Activated CD4-positive, alpha-beta T cell treated with anti-CD3 and anti-CD28 coated beads, Interleukin-2, amount 50 U/mL, for 24 hours (primary cell): ENCODE results near the gene SPNS1.
A peak's percentile ranks its signal among the peaks of the same experiment; 100 is the strongest.
"Not testable (repeated sequence)": the region's sequence is repeated elsewhere in the genome, so short reads cannot be mapped to it uniquely, and the experiment has no call there.

Source experiments
- DNase-seq, 2 donors: peaks; one replicate each; pipeline ENCODE4 v3.0.0-alpha.2; 2020; ENCODE audit warnings: low read depth in 1 of 2, low spot score in 1 of 2

The SPNS1 gene

GRCh38 chr16:28958216-28958615 is 16.4 kb upstream of the SPNS1 start:
- DNase-seq, result no peak

GRCh38 chr16:28958836-28959235 is 15.7 kb upstream of the SPNS1 start:
- no peak for DNase-seq

- DNase-seq, result no peak
Observed at GRCh38 chr16:28964072-28964471, 10.5 kb upstream of the SPNS1 start.

GRCh38 chr16:28964496-28964895 is 10.1 kb upstream of the SPNS1 start:
- DNase-seq, result no peak

- no peak for DNase-seq
Observed at GRCh38 chr16:28967156-28967555, 7.4 kb upstream of the SPNS1 start.

- not testable (repeated sequence) for DNase-seq
Observed at GRCh38 chr16:28969696-28970095, 4.9 kb upstream of the SPNS1 start.

GRCh38 chr16:28974007-28974436 is 556 bp upstream of the SPNS1 start:
- DNase-seq, result no peak

GRCh38 chr16:28975158-28975599 is 601 bp downstream of the SPNS1 start:
- DNase-seq, result no peak

GRCh38 chr16:28977703-28978662 is 3.4 kb downstream of the SPNS1 start:
- DNase-seq, result no peak

GRCh38 chr16:28980330-28980729 is 5.8 kb downstream of the SPNS1 start:
- DNase-seq, result not testable (repeated sequence)

- DNase-seq, result no peak
Observed at GRCh38 chr16:28980929-28981328, 6.4 kb downstream of the SPNS1 start.

- DNase-seq, result peak in 1 of 2 donors; percentile 40
Observed at GRCh38 chr16:28981517-28981916, 6.9 kb downstream of the SPNS1 start.

- no peak for DNase-seq
Observed at GRCh38 chr16:28982418-28982817, 7.8 kb downstream of the SPNS1 start.

- DNase-seq, result no peak
Observed at GRCh38 chr16:28982949-28983348, 8.4 kb downstream of the SPNS1 start.

GRCh38 chr16:28983644-28984043 is 9.1 kb downstream of the SPNS1 start:
- no peak for DNase-seq

GRCh38 chr16:28984091-28984490 is 9.5 kb downstream of the SPNS1 start:
- DNase-seq, result no peak

- peak in 1 of 2 donors; percentile 67 for DNase-seq
Observed at GRCh38 chr16:28984619-28985135, 10.1 kb downstream of the SPNS1 start, which contains the start of gene LAT. Gene LAT (plus strand): TSS chr16:28985052. CDS start chr16:28985418, 366 bp downstream.

- DNase-seq, result no peak
Observed at GRCh38 chr16:28985211-28986041, 10.8 kb downstream of the SPNS1 start.

- DNase-seq, result no peak
Observed at GRCh38 chr16:28986046-28986445, 11.5 kb downstream of the SPNS1 start.

- DNase-seq, result no peak
Observed at GRCh38 chr16:28986492-28986891, 11.9 kb downstream of the SPNS1 start.

GRCh38 chr16:28987170-28987853 is 12.7 kb downstream of the SPNS1 start:
- no peak for DNase-seq
